ENCODE results near the gene NLRP6. TPM values are rescaled to one million over a fixed set of nuclear protein-coding genes. Genes with fewer than 3 reads are reported as not detected.

NLRP6 gene
- total RNA-seq, 2 experiments from 2014 or later, result 14.4 to 14.7 TPM

- Histone ChIP-seq H3K27ac (ENCODE audit: low read depth in 1 of 2, low read length in 2 of 2) (peak overlapping the region; percentile 72 to 98), H3K4me3 (ENCODE audit: low read length) (peak overlapping the region; percentile 82), H3K27me3 (ENCODE audit: control insufficient read depth in 1 of 2, insufficient read depth in 2 of 2, low read length in 2 of 2) (peaks cover 0 to 5% of the 10 kb centered on the region in 2 experiments), H3K4me1 (ENCODE audit: insufficient read depth, low read length) (peaks cover 43% of the 10 kb centered on the region), H3K9me3 (ENCODE audit: control insufficient read depth in 1 of 2, insufficient read depth in 1 of 2, low read length in 2 of 2) (no peaks in the 10 kb centered on the region), H3K36me3 (ENCODE audit: insufficient read depth, low read length) (peaks cover 4% of the 10 kb centered on the region)
- DNase-seq (peak in 9 of 14 experiments; percentile 48 to 90 (median 54)), ATAC-seq (ENCODE audit: poor library complexity) (peak; percentile 65)
- ChIA-PET CTCF (interaction anchor here (0.8 to 3.8 kb wide), 4 partner anchors 17 to 76 kb away, joined by 3 to 19 read pairs (median 6); no protein-coding TSS in a partner anchor), POLR2A (interaction anchor here (0.7 to 6.9 kb wide), 17 partner anchors 10 to 408 kb away, joined by 3 to 148 read pairs (median 8); partner anchors contain the start of genes BET1L, NLRP6, PSMD13 and RIC8A)
- intact Hi-C loops (cut with DNase I, micrococcal nuclease), result loop anchor here (1.0 to 5.0 kb wide), 5 partner anchors 8 to 51 kb away; partner anchors contain the start of genes PSMD13 (in 1 of the 2) and SIRT3 (in 1 of the 2)
- H3K4me1 Mint-ChIP-seq (ENCODE audit: low read depth), result peaks cover 38% of the 10 kb centered on the region
- no peaks in the 10 kb centered on the region for H3K9me3 Mint-ChIP-seq
- peak overlapping the region; percentile 91 for H3K4me3 Mint-ChIP-seq
- H3K27ac Mint-ChIP-seq, result peak overlapping the region; percentile 93
- H3K36me3 Mint-ChIP-seq (ENCODE audit: low read depth), result peaks cover 32% of the 10 kb centered on the region
- H3K27me3 Mint-ChIP-seq, result peaks cover 6% of the 10 kb centered on the region
- TF ChIP-seq, protein P1, sequence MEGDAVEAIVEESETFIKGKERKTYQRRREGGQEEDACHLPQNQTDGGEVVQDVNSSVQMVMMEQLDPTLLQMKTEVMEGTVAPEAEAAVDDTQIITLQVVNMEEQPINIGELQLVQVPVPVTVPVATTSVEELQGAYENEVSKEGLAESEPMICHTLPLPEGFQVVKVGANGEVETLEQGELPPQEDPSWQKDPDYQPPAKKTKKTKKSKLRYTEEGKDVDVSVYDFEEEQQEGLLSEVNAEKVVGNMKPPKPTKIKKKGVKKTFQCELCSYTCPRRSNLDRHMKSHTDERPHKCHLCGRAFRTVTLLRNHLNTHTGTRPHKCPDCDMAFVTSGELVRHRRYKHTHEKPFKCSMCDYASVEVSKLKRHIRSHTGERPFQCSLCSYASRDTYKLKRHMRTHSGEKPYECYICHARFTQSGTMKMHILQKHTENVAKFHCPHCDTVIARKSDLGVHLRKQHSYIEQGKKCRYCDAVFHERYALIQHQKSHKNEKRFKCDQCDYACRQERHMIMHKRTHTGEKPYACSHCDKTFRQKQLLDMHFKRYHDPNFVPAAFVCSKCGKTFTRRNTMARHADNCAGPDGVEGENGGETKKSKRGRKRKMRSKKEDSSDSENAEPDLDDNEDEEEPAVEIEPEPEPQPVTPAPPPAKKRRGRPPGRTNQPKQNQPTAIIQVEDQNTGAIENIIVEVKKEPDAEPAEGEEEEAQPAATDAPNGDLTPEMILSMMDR (IDR thresholded peaks at IDR 0.05), result no peak
Observed at GRCh38 chr11:287821-288477, 9.7 kb downstream of the NLRP6 start.

GRCh38 chr11:288478-289397 lies 10.5 kb downstream of the NLRP6 start, which contains the start of gene PGGHG:
PGGHG (plus strand) TSS chr11:289126; CDS start chr11:289817, 691 bp downstream.
- peaks cover 0 to 5% of the 10 kb centered on the region in 2 experiments for H3K27me3 ChIP-seq (ENCODE audit: control insufficient read depth in 1 of 2, insufficient read depth in 2 of 2, low read length in 2 of 2)
- no peaks in the 10 kb centered on the region for H3K9me3 ChIP-seq (ENCODE audit: control insufficient read depth in 1 of 2, insufficient read depth in 1 of 2, low read length in 2 of 2)
- H3K36me3 Mint-ChIP-seq (ENCODE audit: low read depth), result peaks cover 32% of the 10 kb centered on the region
- peaks cover 7% of the 10 kb centered on the region for H3K36me3 ChIP-seq (ENCODE audit: insufficient read depth, low read length)
- TF ChIP-seq, protein P1 (IDR thresholded peaks at IDR 0.05), result no peak
- ChIA-PET CTCF (interaction anchor here (3.0 to 3.8 kb wide), 2 partner anchors 16 to 38 kb away, joined by 9 to 19 read pairs; no protein-coding TSS in a partner anchor), POLR2A (interaction anchor here (0.9 to 6.9 kb wide), 15 partner anchors 11 to 287 kb away, joined by 3 to 148 read pairs (median 11); partner anchors contain the start of genes BET1L, IFITM2, NLRP6 and PSMD13)
- H3K27me3 Mint-ChIP-seq, result peaks cover 4% of the 10 kb centered on the region
- peak within 1 kb of the TSS; percentile 93 for H3K27ac Mint-ChIP-seq
- H3K4me1 ChIP-seq (ENCODE audit: insufficient read depth, low read length), result peaks cover 42% of the 10 kb centered on the region
- DNase-seq (peak in 11 of 14 experiments; percentile 18 to 75 (median 57)), ATAC-seq (ENCODE audit: poor library complexity) (peak; percentile 10)
- intact Hi-C loops (cut with DNase I, micrococcal nuclease), result loop anchor here (1.0 to 5.0 kb wide), 5 partner anchors 8 to 51 kb away; partner anchors contain the start of genes PSMD13 (in 1 of the 2) and SIRT3 (in 1 of the 2)
- no peaks in the 10 kb centered on the region for H3K9me3 Mint-ChIP-seq
- peaks cover 32% of the 10 kb centered on the region for H3K4me1 Mint-ChIP-seq (ENCODE audit: low read depth)
- peak within 1 kb of the TSS; percentile 82 for H3K4me3 ChIP-seq (ENCODE audit: low read length)
- peak within 1 kb of the TSS; percentile 91 for H3K4me3 Mint-ChIP-seq
- H3K27ac ChIP-seq (ENCODE audit: low read depth in 1 of 2, low read length in 2 of 2), result peak within 1 kb of the TSS; percentile 72 to 98

GRCh38 chr11:289398-289711 lies 11.1 kb downstream of the NLRP6 start:
- H3K27ac ChIP-seq (ENCODE audit: low read depth in 1 of 2, low read length in 2 of 2), result peak overlapping the region; percentile 28 to 59
- TF ChIP-seq, protein P1 (IDR thresholded peaks at IDR 0.05), result no peak
- H3K27me3 Mint-ChIP-seq, result peaks cover 4% of the 10 kb centered on the region

More at GRCh38 chr11:289398-289711, 11.1 kb downstream of the NLRP6 start:
- peak overlapping the region; percentile 89 for H3K4me3 Mint-ChIP-seq
- no peaks in the 10 kb centered on the region for H3K9me3 Mint-ChIP-seq
- no peaks in the 10 kb centered on the region for H3K9me3 ChIP-seq (ENCODE audit: control insufficient read depth in 1 of 2, insufficient read depth in 1 of 2, low read length in 2 of 2)
- intact Hi-C loops (cut with DNase I, micrococcal nuclease), result loop anchor here (2.0 to 5.0 kb wide), 3 partner anchors 15 to 52 kb away; partner anchors contain the start of genes PSMD13 (in 1 of the 2) and SIRT3 (in 1 of the 2)
- peak overlapping the region; percentile 86 for H3K27ac Mint-ChIP-seq
- peaks cover 39% of the 10 kb centered on the region for H3K4me1 ChIP-seq (ENCODE audit: insufficient read depth, low read length)
- ATAC-seq (ENCODE audit: poor library complexity) (peak; percentile 14), DNase-seq (peak in 7 of 14 experiments; percentile 35 to 70 (median 43))
- H3K4me3 ChIP-seq (ENCODE audit: low read length), result no peak overlapping the region
- ChIA-PET POLR2A (interaction anchor here (1.0 to 6.9 kb wide), 13 partner anchors 12 to 286 kb away, joined by 3 to 148 read pairs (median 11); partner anchors contain the start of genes BET1L, IFITM2, NLRP6 and PSMD13), CTCF (interaction anchor here (3.0 to 3.8 kb wide), 2 partner anchors 16 to 39 kb away, joined by 9 to 19 read pairs; no protein-coding TSS in a partner anchor)
- peaks cover 8% of the 10 kb centered on the region for H3K36me3 ChIP-seq (ENCODE audit: insufficient read depth, low read length)
- H3K36me3 Mint-ChIP-seq (ENCODE audit: low read depth), result peaks cover 32% of the 10 kb centered on the region
- H3K27me3 ChIP-seq (ENCODE audit: control insufficient read depth in 1 of 2, insufficient read depth in 2 of 2, low read length in 2 of 2), result peaks cover 0 to 5% of the 10 kb centered on the region in 2 experiments
- peaks cover 30% of the 10 kb centered on the region for H3K4me1 Mint-ChIP-seq (ENCODE audit: low read depth)

Measured in CD4-positive, alpha-beta T cell (primary cell).